HG02970 (cell line): ENCODE results near the gene ZBTB2.
"Not testable (repeated sequence)": the region's sequence is repeated elsewhere in the genome, so short reads cannot be mapped to it uniquely, and the experiment has no call there.

Source experiments
- ATAC-seq: cut with Tn5 transposase; IDR thresholded peaks from one replicate; pipeline ENCODE4 v1.9.1; 2021; ENCODE audit warnings: mild to moderate bottlenecking, moderate library complexity, moderate number of reproducible peaks; ENCODE audit not compliant: unreplicated experiment, low FRiP score

The ZBTB2 gene

GRCh38 chr6:151402228-151402627 is 10.9 kb upstream of the ZBTB2 start:
- no peak for ATAC-seq

GRCh38 chr6:151400473-151400872 is 9.1 kb upstream of the ZBTB2 start:
- no peak for ATAC-seq

GRCh38 chr6:151399679-151400078 is 8.3 kb upstream of the ZBTB2 start:
- ATAC-seq: no peak

GRCh38 chr6:151393410-151393809 is 2.1 kb upstream of the ZBTB2 start:
- ATAC-seq: no peak

GRCh38 chr6:151392427-151392826 is 1.1 kb upstream of the ZBTB2 start:
- ATAC-seq: no peak

- peak; percentile 23 for ATAC-seq
Observed at GRCh38 chr6:151390851-151391470, 398 bp downstream of the ZBTB2 start.

- peak; percentile 82 for ATAC-seq
Observed at GRCh38 chr6:151390276-151390850, 996 bp downstream of the ZBTB2 start.

- ATAC-seq: peak; percentile 59
Observed at GRCh38 chr6:151389618-151390275, 1.6 kb downstream of the ZBTB2 start.

GRCh38 chr6:151388997-151389617 is 2.3 kb downstream of the ZBTB2 start:
- ATAC-seq: no peak

- no peak for ATAC-seq
Observed at GRCh38 chr6:151388236-151388635, 3.1 kb downstream of the ZBTB2 start.

- ATAC-seq: no peak
Observed at GRCh38 chr6:151387175-151387970, 4.0 kb downstream of the ZBTB2 start.

GRCh38 chr6:151385177-151385576 is 6.2 kb downstream of the ZBTB2 start:
- ATAC-seq: no peak

- no peak for ATAC-seq
Observed at GRCh38 chr6:151384151-151384550, 7.2 kb downstream of the ZBTB2 start.

- not testable (repeated sequence) for ATAC-seq
Observed at GRCh38 chr6:151382631-151383030, 8.7 kb downstream of the ZBTB2 start.

- ATAC-seq: no peak
Observed at GRCh38 chr6:151381722-151382121, 9.6 kb downstream of the ZBTB2 start.

GRCh38 chr6:151380848-151381205 is 10.5 kb downstream of the ZBTB2 start:
- no peak for ATAC-seq

- no peak for ATAC-seq
Observed at GRCh38 chr6:151379933-151380847, 11.2 kb downstream of the ZBTB2 start.

- ATAC-seq: no peak
Observed at GRCh38 chr6:151377095-151377494, 14.3 kb downstream of the ZBTB2 start.

GRCh38 chr6:151376440-151376839 is 14.9 kb downstream of the ZBTB2 start:
- ATAC-seq: no peak

- ATAC-seq: no peak
Observed at GRCh38 chr6:151375833-151376232, 15.5 kb downstream of the ZBTB2 start.
